HG02610 (cell line): ENCODE measurements around the gene TANK.
"Not testable (repeated sequence)": the region's sequence is repeated elsewhere in the genome, so short reads cannot be mapped to it uniquely, and the experiment has no call there.

Experiments used
- ATAC-seq: cut with Tn5 transposase; IDR thresholded peaks from one replicate; pipeline ENCODE4 v1.9.1; 2021; ENCODE audit warnings: mild to moderate bottlenecking, moderate library complexity; ENCODE audit not compliant: unreplicated experiment

The TANK gene

DNA sequence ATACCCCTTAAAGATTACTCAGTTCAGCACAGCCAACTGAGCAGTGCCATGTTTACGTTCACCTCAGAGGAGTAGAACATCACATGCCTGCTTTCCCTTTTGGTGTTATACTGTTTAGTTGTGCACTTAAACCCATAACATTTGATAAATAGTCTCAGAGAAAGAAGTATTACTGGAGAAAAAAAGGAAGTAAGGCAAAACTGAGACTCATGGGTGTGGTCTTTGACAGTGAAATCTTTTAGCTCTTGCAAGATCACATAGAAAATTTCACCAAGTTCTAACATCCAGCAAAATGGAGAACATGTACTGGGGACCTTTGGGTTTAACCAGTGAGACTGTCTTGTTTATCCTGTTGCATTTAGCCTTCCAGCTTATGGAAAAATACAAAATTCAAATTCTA lies 5.6 kb downstream of the TANK start:
- no peak for ATAC-seq

DNA sequence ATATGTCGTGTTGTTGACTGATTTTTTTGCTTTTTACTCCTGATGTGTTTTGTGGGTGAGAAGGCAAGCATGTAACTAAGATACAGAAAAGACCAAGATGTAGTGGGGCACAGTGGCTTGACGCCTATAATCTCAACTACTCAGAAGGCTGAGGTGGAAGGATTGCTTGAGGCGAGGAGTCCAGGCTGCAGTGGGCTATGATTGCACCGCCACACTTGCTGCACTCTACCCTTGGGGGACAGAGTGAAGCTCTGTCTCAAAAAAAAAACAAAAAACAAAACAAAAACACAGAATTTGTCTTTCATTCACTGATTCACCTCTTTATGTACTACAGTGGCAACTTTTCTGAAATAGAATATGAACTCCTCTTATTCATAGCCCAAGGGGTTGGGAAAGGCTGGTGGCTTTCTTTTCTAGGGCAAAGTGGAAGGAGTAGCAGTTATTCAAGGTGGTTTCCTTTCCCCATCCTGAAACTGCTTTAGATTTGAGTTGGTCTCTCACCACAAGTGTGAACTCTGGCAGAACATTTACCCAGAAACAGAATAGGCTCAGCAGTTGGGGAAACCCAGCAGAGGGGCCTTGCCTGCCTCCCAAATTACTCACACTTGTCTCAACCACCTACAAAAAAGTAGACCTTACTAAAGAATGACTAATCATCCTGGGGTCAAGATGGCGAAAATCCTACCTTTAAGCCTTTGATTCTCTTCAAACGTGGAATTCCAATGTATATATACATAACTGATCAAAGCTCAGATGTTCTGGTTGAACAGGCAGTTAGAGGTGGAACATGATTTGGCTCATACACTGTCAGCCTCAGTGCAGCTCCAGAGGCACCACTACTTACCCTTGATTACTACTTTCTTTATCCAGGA lies 6.5 kb downstream of the TANK start:
- ATAC-seq = peak; percentile 91

DNA sequence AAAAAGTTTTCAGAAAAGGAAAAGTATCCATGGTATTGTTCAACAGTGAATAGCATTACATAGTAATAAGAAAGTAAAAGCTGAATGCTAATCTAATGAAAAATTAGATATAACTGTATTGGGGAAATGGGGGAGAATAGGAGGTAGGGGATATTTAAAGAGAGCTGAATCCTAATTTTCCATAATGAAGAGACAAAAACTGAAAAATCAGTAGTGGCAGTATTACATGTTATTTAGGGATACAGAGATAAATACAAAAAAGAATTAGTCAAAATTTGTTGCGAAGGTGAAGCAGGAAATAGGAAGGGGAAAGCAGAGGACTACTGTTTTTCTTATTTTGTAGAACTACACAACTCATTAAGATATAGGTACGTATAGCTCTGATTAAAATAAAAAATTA lies 9.1 kb downstream of the TANK start:
- no peak for ATAC-seq

DNA sequence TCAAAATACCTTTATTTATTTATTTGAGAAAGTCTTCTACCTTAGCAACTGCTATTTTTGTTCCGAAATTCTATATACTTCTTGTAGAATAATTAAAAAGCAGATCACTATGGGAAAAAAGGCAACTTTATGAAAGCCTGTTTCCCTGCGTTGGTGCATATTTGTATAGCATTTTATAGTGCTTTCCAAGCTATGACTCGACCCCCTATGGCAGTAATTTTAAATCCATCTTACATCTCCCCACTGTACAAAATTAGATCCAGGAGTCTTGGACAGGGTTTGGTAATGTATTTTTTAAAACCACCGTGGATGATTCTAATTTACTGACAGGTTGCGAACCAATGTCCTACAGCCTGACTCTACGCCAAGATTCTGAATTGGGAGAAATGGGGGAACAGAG lies 10.1 kb downstream of the TANK start:
- no peak for ATAC-seq

DNA sequence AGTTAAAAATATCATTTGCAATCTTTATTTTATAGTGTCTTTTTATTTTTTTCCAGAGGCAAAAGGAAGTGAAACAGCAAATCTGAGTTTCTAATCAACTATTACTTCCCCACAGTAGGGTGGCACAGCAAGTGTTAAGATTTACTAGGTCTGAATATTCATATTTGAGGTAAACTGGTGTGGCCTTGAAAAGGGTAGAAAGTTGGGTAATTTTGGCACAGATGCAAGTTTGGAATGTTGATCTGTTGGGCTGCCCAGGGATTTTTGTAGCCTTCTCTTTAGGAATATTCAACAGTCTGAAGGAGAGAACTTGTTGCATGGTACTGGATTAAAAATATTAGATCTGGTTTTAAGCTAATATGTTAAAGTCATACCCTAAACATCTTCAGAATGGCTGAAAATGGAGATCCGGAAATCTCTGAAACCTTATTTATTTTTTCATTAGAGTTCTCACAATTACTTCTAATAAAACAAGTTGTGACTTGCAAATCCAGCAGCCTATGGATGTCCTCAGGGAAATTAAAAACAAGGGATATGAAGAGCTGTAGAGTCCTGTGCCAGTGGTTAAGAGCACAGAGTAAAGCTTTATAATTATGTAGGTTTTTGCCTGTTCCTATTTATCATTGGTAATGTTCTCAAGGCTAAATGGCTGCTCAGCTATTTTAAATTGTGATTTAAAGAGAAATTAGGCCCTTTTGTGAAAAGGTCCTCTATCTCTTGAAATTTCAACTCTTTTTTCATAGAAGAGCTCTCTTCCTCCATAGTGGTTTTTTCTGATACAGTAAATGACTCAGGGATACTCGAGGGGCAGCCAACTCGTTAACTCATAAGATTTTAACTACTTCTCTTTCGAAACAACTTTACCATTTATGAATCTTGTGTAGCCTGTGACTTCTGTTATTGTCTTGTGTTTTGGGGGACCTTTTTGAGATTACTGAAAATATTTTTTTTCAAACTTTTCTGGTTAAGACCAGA lies 11.0 kb downstream of the TANK start:
- ATAC-seq = no peak

DNA sequence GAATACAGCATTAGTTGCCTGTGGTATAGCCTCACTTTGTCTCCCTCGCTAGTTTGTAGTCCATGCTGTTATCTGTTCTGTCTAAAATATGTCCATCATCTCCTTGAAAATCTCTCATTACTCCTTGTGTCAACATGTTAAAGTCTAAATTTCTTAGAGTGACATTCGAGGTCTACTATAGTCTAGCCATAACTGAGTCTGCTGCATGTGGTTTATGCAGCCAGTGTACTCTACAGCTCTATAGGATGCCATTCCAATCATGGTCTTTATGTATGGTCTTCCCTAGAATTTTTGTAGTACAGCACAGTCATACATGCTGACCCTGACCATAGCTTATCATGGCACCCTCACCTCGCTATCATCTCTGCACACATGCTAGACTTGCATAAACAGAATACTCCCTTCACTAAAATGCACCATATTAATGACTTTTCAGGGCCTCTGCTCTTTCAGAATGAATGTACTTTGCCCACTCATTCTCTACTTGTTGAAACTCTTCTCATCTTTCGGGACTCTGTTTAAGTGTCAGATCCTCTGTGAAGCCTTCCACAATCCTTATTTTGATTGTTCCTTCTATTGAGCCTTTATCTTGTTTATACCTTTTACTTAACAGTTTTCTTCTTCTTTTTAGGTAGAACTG lies 12.8 kb downstream of the TANK start:
- peak; percentile 82 for ATAC-seq

DNA sequence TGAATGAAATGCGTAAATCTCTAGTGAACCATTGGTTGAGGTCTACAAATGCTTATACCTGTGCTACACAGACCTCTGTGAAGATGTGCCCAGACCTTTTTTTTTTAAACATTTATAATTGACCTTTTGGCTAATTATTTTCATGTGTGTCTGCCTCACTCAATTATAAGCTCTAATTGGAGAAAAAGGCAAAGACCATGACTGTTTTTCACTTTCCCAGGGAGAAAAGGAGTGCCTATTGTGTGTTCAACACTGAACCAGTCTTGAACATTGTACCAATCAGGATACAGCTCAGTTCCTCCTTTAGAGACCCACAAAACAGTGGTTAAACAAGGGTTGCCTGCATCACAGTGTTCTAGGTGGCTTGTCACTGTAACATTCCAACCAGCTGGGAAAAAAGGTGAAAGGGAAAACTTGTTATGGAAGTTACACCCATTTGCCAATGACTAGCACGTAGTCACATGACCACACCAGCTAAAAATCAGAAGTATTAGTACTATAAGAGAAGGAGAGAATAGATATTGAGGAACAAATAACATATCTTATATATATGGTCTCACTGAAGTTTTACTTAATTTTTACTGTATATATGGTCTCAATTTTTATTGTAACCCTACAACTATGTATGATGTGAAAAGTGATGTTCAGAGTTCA lies 13.4 kb downstream of the TANK start:
- peak; percentile 19 for ATAC-seq

DNA sequence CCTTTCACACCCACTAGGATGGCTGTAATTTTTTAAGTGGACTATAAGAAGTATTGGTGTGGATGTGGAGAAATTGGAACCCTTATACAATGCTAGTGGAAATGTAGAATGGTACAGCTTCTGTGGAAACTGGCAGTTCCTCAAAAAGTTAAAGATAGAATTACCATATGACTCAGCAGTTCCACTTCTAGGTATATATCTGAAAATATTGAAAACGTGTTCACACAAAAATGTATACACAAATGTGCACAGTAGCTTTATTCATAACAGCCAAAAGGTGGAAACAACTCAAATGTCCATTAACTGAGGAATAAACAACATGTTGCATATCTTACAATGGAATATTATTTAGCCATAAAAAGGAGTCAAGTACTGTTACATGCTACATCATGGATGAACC lies 17.7 kb downstream of the TANK start:
- ATAC-seq = no peak

DNA sequence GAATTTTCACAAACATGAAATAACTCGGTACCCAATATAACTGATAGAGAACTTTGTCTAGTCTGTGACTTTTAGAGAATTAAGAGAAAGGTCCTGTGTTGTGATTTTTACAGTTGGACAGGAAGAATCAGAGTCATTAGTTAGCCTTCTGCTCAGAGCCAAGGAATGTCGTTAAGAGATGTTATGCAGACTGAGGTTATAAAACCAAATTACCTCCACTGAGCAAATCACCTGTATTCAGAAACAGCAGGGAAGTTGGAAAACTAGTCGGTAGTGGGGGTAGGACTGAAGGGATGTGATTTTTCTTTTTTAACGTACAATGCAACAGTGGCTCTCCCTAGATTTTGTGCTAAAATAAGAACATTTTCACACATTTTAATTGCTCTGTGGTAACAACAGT lies 18.5 kb downstream of the TANK start:
- ATAC-seq = no peak

DNA sequence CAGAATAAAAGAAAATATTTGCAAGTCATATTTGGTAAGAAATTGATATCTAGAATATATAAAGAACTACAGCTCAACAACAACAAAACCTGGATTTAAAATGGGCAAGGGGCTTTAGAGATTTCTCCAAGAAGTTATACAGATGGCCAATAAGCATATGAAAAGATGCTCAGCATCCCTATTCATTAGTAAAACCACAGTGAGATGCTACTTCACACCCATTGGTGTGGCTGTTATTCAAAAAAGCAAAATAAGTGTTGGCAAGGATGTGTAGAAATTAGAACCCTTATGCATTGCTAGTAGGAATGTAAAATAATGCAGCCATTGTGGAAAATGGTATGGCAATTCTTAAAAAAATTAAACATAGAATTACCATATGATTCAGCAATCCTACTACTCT lies 29.8 kb downstream of the TANK start:
- no peak for ATAC-seq

DNA sequence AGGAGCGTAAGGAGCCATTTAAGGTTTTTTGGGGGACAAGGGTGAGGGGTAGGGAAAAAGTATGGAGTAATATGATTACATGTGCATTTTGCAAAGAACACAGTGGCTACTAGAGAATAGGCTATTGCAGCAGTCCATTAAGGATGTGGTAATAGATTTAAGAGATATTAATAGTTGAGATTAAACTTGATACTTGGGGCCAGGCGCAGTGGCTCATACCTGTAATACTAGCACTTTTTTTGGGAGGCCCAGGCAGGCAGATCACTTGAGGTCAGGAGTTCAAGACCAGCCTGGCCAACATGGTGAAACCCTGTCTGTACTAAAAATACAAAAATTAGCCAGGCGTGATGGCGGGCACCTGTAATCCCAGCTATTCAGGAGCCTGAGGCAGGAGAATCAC lies 35.4 kb downstream of the TANK start:
- ATAC-seq = not testable (repeated sequence)

DNA sequence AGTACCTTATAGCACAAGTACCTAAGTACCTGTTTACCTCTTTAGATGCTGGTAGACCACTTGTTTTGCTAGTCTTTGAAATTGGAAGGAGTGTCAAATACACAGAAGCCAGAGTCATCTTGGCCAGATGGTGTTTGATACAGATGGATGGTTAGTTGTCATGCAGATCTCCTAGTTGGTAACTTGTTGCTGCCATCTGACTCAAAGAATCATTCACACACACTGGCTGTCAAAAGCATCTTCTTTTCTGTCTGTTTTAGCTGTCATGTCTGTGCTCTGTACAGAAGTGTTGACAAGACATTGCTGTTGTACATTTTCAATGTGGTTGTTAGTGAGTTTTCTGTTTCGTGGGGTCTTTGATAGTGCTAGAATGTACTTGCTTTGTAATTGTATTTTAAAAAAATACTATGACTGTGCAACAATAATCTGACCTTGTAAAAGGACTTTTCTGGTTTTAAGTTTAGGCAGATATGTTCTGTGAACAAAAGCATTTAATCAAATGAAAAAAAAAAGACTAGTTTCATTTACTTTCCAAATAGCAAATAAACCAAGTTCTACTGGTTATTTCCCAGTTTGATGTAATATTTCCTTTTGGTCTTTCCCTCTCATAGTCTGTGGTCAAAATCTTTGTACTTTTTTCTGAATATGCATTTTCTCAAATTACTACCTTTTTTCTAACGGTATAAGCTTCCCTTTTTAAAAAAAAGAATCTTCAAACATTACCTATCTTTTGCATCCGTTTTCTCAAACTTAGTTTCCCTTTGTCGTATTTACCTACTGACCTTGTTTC lies 39.9 kb downstream of the TANK start:
- ATAC-seq = peak; percentile 92

DNA sequence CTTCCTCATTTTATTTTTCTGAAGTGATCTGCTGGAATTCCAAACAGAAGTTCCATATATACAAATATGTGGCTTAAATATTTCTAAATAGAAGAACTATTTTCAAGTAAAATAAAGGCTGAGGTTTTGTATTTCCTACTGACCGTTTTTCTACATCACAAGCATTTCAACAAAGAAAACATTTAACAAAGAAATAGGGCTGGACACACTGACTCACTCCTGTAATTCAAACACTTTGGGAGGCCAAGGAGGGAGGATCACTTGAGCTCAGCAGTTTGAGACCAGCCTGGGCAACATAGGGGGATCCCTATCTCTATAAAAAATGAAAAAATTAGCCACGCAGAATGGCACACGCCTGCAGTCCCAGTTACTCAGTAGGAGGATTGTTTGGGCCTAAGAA lies 44.6 kb downstream of the TANK start:
- no peak for ATAC-seq

DNA sequence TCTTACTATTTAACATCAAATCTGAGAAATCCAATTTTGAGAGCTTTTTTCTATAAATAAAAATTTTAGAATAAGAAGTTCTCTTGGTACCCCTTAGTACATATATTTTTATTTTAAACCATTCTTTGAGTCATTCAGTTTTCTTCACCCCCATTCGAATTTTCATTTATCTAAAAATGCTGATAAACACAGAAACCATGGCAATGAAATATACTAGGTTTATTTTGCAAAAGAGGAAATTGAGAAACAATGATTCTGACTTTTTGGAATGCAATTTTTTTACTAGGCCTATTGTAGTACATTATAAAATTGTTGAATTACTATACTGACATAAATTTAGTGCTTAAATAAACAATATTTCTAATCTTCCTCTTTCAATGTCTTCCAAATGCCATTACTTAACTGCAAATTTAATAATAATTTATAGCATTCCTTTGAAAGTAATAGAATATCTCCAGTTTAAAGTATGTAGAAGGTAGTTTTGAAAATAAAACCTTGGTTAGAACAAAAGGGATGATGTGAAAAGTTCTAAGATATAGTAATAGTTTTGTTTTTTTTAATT lies 46.3 kb downstream of the TANK start:
- ATAC-seq = no peak

DNA sequence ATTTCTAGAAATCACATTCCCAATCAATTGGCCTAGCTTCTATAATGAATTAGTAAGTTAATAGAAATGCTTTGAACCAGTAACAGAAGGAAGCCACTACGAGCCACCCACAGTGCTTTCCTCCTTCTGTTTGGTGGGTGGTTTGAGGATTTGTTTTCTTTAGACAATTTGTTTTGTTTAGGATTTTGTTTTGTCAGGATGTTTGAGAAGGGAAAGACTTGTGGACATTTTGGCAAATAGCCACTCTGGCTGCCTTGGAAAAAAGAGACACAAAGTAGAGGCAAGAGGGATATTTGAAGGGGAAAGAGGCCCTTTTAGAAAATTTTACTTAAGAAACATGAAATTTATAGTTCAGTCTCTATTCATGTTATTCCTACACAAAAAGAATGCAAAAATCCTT lies 47.7 kb downstream of the TANK start:
- ATAC-seq = no peak

DNA sequence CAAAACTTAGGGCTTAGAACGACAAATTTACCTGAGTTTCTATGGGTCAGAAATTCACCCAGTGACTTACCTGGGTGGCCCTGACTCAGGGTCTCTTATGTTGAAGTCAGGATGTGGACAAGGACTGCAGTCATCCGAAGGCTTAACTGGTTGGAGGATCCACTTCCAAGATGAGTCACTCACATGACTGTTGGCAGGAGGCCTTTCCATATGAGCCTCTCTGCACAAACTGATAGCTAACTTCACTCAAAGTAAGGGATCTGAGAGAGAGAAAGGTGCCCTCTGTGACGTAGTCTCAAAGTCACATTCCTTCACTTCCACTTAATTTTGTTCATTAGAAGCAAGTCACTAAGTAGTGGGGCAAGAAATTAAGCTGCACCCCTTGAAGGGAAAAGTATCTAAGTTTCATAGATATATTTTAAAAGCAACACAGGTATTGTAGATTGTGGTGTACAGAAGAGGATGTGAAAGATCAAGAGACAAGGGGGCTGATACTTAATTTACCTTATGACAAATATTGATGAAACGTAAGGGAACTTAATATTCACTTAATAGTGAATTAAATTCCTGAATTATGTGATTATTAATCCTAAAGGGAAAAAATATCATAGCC lies 48.4 kb downstream of the TANK start:
- ATAC-seq = no peak

DNA sequence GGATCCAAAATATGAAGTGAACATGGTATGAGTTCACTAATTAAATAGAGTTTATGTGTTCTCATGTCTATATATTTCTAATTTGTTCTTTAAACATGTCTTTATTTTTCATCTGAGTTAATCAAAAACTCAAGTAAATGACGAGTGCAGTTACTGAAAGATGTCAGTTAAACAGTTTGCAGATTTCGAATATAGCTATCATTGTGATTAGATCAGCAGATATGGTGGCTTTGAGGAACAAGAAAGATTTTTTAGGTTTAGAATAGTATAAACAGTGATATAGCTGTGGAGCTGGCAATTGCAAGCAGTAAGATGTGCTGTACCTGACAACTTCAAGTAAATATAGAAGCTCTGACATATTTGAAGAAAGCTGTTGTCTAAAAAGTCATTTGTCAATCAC lies 49.7 kb downstream of the TANK start:
- no peak for ATAC-seq

DNA sequence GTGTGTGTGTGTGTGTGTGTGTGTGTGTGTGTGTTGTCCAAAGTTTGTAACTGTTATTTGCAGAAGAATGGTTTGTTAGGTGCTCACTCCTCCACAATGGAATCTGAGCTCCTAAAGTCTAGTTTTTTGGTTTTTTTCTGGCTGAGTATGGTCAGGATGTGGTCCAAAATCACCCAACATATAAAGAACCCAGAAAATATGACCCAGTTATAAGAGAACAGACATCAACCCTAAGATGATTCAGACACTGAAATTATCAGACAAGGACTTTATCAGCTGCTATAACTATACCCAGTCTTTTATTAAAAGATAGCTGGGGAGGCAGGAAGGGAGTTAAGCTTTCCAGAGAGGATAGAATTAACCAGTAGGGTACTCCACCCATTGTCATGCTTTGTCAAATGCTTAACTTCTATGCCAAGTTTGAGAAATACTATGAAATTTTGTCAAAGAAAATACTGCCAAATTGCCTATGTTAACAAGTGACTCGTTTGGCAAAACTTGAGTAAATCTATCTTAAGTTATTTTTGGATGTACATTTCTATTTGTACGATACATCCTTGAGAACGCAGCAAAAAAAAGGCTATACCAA lies 57.5 kb downstream of the TANK start:
- no peak for ATAC-seq

DNA sequence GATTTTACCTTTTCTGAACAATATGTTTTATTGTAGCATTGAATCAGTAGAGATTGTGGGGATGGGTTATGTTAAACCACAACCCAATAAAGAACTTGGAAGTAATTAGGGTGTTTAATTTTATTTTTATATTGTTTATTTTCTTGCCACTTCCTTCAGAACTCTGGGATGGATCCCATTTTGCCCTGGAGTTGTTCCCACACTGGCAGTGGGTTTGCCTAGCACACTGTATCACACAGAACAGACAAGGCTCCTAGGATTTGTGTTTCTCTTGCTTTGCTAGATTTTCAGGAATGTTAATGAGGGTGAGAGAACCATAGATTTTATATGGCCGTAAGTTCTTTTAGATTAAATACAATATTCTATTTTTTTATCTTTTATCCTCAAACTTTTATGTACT lies 59.0 kb downstream of the TANK start:
- ATAC-seq = no peak
